ENCODE data around the gene PCDHGA2. TPM values are rescaled to one million over a fixed set of nuclear protein-coding genes. Genes with fewer than 3 reads are reported as not detected.
"Not testable (repeated sequence)": the region's sequence is repeated elsewhere in the genome, so short reads cannot be mapped to it uniquely, and the experiment has no call there.

Gene PCDHGA2
- 6.1 and 6.3 TPM in 2 replicates for polyA plus RNA-seq (2011; rRNA removed)
- 7.6 and 9.1 TPM in 2 replicates for polyA minus RNA-seq (2011; rRNA and poly(A)+ RNA removed)

DNA sequence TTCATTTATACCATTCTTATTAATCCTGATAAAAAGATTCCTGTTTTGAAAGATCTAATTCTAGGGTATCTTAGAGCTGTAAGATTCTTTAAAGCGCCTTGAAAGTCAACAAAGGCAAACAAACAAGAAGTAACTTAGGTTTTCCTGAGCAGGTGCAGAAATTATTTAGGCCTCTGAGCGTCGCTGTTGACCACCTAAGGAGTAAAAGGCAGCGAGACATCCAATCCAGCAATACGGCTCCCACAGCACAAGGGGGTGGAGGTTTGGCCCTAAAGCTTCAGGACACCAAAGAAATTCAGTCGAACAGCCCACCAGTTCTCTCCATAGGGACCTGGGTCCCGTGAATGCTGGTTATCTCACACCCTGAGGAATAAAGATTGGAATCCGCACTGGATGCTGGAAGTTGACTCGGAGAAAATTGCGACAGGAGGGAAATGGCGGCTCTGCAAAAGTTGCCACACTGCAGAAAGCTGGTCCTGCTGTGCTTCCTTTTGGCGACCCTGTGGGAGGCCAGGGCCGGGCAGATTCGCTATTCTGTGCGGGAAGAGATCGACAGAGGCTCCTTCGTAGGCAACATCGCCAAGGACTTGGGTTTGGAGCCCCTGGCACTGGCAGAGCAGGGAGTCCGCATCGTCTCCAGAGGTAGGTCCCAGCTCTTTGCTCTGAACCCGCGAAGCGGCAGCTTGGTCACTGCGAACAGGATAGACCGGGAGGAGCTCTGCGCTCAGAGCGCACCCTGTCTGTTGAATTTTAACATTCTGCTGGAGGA, at the start of gene PCDHGA2:
Gene PCDHGA2, plus strand, starts transcription at position 223 of the 769 bp plus-strand sequence.
- Histone ChIP-seq H3K4me3 (ENCODE audit: low read depth, low read length) (peak within 1 kb of the TSS; percentile 51), H3K27me3 (ENCODE audit: control insufficient read depth, insufficient read depth, low read length) (peaks cover 6% of the 10 kb centered on the region), H3K9me3 (ENCODE audit: control insufficient read depth, insufficient read depth, low read length) (peaks cover 34% of the 10 kb centered on the region), H3K27ac (ENCODE audit: low read depth, low read length) (no peak within 1 kb of the TSS)
- TF ChIP-seq, protein P1, sequence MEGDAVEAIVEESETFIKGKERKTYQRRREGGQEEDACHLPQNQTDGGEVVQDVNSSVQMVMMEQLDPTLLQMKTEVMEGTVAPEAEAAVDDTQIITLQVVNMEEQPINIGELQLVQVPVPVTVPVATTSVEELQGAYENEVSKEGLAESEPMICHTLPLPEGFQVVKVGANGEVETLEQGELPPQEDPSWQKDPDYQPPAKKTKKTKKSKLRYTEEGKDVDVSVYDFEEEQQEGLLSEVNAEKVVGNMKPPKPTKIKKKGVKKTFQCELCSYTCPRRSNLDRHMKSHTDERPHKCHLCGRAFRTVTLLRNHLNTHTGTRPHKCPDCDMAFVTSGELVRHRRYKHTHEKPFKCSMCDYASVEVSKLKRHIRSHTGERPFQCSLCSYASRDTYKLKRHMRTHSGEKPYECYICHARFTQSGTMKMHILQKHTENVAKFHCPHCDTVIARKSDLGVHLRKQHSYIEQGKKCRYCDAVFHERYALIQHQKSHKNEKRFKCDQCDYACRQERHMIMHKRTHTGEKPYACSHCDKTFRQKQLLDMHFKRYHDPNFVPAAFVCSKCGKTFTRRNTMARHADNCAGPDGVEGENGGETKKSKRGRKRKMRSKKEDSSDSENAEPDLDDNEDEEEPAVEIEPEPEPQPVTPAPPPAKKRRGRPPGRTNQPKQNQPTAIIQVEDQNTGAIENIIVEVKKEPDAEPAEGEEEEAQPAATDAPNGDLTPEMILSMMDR (IDR thresholded peaks at IDR 0.05; ENCODE audit: low read depth, low read length) = peak; percentile 57
- DNase-seq (ENCODE audit: low read depth, low spot score) = no peak
- ChIA-PET CTCF (interaction anchor here (0.6 to 3.0 kb wide), 24 partner anchors 8 to 252 kb away, joined by 3 to 57 read pairs (median 4); partner anchors contain the start of genes PCDHGA1, PCDHGA10, PCDHGB1 and PCDHGB3), POLR2A (interaction anchor here (1.2 kb wide), 1 partner anchor 18 kb away, joined by 3 read pairs; the partner anchor contains the start of gene TAF7)

DNA sequence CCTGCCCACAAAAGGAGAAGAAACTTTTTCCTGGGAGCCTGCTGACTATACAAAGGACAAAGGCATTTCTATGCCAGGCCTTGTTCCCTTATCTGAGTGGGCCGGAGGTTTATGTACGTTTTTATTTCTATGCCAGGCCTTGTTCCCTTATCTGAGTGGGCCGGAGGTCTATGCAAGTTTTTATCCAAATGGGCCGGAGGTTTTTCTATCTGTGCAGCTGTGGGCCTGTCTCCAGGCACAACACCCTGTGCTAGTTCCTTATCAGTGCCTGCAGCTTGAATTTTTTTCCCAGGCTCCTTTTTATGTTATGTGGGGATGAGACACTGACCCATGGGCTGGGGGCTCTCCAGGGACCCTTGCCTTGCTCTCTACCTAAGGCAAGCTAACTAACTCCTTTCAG, 40.2 kb upstream of the PCDHGA2 start:
- H3K27me3 ChIP-seq (ENCODE audit: control insufficient read depth, insufficient read depth, low read length) = no peaks in the 10 kb centered on the region
- ChIA-PET CTCF (no interaction called here), POLR2A (no interaction called here)
- H3K9me3 ChIP-seq (ENCODE audit: control insufficient read depth, insufficient read depth, low read length) = peaks cover 39% of the 10 kb centered on the region
- no peak for DNase-seq (ENCODE audit: low read depth, low spot score)
- TF ChIP-seq, protein P1 (IDR thresholded peaks at IDR 0.05; ENCODE audit: low read depth, low read length) = no peak
- H3K4me3 ChIP-seq (ENCODE audit: low read depth, low read length) = no peak overlapping the region
- no peak overlapping the region for H3K27ac ChIP-seq (ENCODE audit: low read depth, low read length)

DNA sequence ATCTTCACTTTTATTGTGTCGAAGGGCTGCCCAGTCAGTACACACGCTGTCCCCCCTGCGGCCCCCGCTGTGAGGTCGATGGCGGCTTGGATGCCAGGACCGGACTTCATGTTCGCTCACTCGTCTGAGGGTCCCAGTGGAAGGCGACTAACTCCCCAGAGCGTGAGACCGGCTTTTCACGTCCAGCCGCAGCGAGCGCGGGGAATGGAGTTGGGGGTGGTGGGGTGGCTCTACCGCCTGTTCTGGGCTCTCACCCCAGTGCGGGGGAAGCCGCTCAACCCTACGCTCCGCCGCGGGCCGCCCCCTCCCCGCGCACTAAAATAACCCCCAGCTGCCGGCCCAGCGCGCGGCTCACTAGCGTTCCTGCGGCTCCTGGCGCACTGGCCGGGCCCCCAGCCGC, 34.8 kb upstream of the PCDHGA2 start, which contains the start of gene SLC25A2:
Gene SLC25A2, minus strand, starts transcription at position 294 of the 400 bp plus-strand sequence. Its CDS starts 184 bp downstream, at position 110.
- H3K27me3 ChIP-seq (ENCODE audit: control insufficient read depth, insufficient read depth, low read length) = no peaks in the 10 kb centered on the region
- H3K27ac ChIP-seq (ENCODE audit: low read depth, low read length) = no peak within 1 kb of the TSS
- DNase-seq (ENCODE audit: low read depth, low spot score) = no peak
- H3K9me3 ChIP-seq (ENCODE audit: control insufficient read depth, insufficient read depth, low read length) = peaks cover 46% of the 10 kb centered on the region
- no peak within 1 kb of the TSS for H3K4me3 ChIP-seq (ENCODE audit: low read depth, low read length)
- POLR2A ChIA-PET = no interaction called here
- CTCF ChIA-PET = no interaction called here
- TF ChIP-seq, protein P1 (IDR thresholded peaks at IDR 0.05; ENCODE audit: low read depth, low read length) = no peak

DNA sequence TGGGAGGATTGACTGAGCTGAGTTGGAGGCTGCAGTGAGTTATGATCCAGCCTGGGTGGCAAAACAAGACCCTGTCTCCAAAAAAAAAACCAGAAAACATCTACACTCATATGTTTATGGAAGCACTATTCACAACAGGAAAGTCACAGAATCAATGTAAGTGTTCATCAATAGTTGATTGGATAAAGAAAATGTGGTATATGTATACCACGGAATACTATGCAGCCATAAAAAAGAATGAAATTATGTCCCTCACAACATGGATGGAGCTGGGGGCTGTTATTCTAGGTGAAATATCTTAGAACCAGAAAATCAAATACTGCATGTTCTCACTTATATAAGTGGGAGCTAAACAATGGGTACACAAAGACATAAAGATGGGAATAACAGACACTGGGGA, 31.9 kb upstream of the PCDHGA2 start:
- no peak overlapping the region for H3K27ac ChIP-seq (ENCODE audit: low read depth, low read length)
- DNase-seq (ENCODE audit: low read depth, low spot score) = no peak
- TF ChIP-seq, protein P1 (IDR thresholded peaks at IDR 0.05; ENCODE audit: low read depth, low read length) = no peak
- CTCF ChIA-PET = interaction anchor here (1.2 to 1.3 kb wide), 2 partner anchors 13 to 257 kb away, joined by 4 read pairs; no protein-coding TSS in a partner anchor
- no peaks in the 10 kb centered on the region for H3K27me3 ChIP-seq (ENCODE audit: control insufficient read depth, insufficient read depth, low read length)
- no peak overlapping the region for H3K4me3 ChIP-seq (ENCODE audit: low read depth, low read length)
- peaks cover 43% of the 10 kb centered on the region for H3K9me3 ChIP-seq (ENCODE audit: control insufficient read depth, insufficient read depth, low read length)
- POLR2A ChIA-PET = no interaction called here

DNA sequence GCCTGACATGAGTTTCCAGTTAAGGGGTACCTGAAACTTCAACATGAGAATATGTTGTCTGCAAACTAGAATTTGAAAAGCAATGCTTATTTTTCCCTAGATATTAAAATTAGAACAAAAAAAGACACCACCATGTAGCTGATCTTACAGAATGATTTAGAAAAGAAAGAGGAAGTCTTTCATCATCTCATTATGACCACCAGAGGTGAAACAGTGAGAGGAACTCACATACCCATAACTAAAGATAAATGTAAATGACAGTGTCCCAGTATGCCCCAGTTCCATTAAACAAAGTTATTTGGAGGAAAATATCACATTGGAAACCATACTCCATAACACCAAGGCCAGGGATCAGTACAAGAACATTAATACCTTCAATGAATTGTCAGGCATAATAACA, 24.8 kb upstream of the PCDHGA2 start:
- TF ChIP-seq, protein P1 (IDR thresholded peaks at IDR 0.05; ENCODE audit: low read depth, low read length) = no peak
- ChIA-PET CTCF (no interaction called here), POLR2A (no interaction called here)
- no peak for DNase-seq (ENCODE audit: low read depth, low spot score)
- no peaks in the 10 kb centered on the region for H3K27me3 ChIP-seq (ENCODE audit: control insufficient read depth, insufficient read depth, low read length)
- peaks cover 40% of the 10 kb centered on the region for H3K9me3 ChIP-seq (ENCODE audit: control insufficient read depth, insufficient read depth, low read length)
- no peak overlapping the region for H3K27ac ChIP-seq (ENCODE audit: low read depth, low read length)
- no peak overlapping the region for H3K4me3 ChIP-seq (ENCODE audit: low read depth, low read length)

DNA sequence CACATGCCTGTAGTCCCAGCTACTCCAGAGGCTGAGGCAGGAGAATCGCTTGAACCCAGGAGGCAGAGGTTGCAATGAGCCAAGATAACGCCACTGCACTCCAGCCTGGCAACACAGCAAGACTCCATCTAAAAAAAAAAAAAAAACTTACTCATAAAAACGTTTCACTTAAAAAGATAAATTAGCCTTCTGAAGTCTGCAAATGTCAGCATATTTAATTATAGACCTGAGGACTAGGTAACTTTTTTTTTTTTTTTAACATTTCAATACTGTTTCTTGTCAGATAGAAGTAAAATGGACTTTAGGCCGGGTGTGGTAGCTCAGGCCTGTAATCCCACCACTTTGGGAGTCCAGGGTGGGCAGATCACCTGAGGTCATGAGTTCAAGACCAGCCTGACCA, 21.6 kb upstream of the PCDHGA2 start:
- DNase-seq (ENCODE audit: low read depth, low spot score); H3K27ac ChIP-seq (ENCODE audit: low read depth, low read length); H3K4me3 ChIP-seq (ENCODE audit: low read depth, low read length); POLR2A ChIA-PET; H3K27me3 ChIP-seq (ENCODE audit: control insufficient read depth, insufficient read depth, low read length): not testable (repeated sequence)
- peaks cover 59% of the 10 kb centered on the region for H3K9me3 ChIP-seq (ENCODE audit: control insufficient read depth, insufficient read depth, low read length)
- CTCF ChIA-PET = interaction anchor here (0.7 to 1.7 kb wide), 2 partner anchors 247 to 251 kb away, joined by 4 to 7 read pairs; no protein-coding TSS in a partner anchor
